Osteoblast (primary cell): ENCODE data around the gene DACH1. TPM values are rescaled to one million over a fixed set of nuclear protein-coding genes. Genes with fewer than 3 reads are reported as not detected.

Source experiments
- DNase-seq: peaks from one replicate; pipeline ENCODE4 v3.0.0; 2011; ENCODE audit warnings: low spot score, mixed read lengths; ENCODE audit not compliant: insufficient read length; ENCODE audit errors: missing footprints
- H2AFZ ChIP-seq: 2 replicates; pipeline ENCODE4 v1.6.0; 2011; ENCODE audit warnings: mild to moderate bottlenecking, low read length
- H3K27ac ChIP-seq: 2 replicates; pipeline ENCODE4 v1.5.1; 2011; ENCODE audit warnings: mild to moderate bottlenecking, low read depth, low read length, moderate library complexity
- H3K27me3 ChIP-seq: 2 replicates; pipeline ENCODE4 v1.6.0; 2012; ENCODE audit warnings: mild to moderate bottlenecking, control low read depth, inconsistent platforms, low read length, moderate library complexity; ENCODE audit not compliant: insufficient read depth
- H3K36me3 ChIP-seq: 2 replicates; pipeline ENCODE4 v1.5.1; 2011; ENCODE audit warnings: mild to moderate bottlenecking, low read length, control low read depth, moderate library complexity; ENCODE audit not compliant: insufficient read depth
- H3K4me1 ChIP-seq: 2 replicates; pipeline ENCODE4 v1.5.1; 2011; ENCODE audit warnings: mild to moderate bottlenecking, low read length, control low read depth, moderate library complexity; ENCODE audit not compliant: insufficient read depth
- H3K4me2 ChIP-seq: 2 replicates; pipeline ENCODE4 v1.6.0; 2011; ENCODE audit warnings: mild to moderate bottlenecking, low read length; ENCODE audit not compliant: insufficient read depth
- H3K4me3 ChIP-seq: fragments of 200-600 bp; sonication (generic); 3 replicates; pipeline ENCODE4 v1.5.1; 2012; ENCODE audit warnings: mild to moderate bottlenecking, low read length, inconsistent platforms; ENCODE audit not compliant: insufficient read depth
- H3K79me2 ChIP-seq: 2 replicates; pipeline ENCODE4 v1.6.0; 2012; ENCODE audit warnings: mild to moderate bottlenecking, low read length, control low read depth, inconsistent platforms; ENCODE audit not compliant: insufficient read depth
- H3K9me3 ChIP-seq: 2 replicates; pipeline ENCODE4 v1.5.1; 2011; ENCODE audit warnings: low read depth, low read length, control low read depth
- H4K20me1 ChIP-seq: 2 replicates; pipeline ENCODE4 v1.6.0; 2012; ENCODE audit warnings: mild to moderate bottlenecking, low read length, control low read depth; ENCODE audit not compliant: insufficient read depth
- CTCF ChIP-seq: IDR thresholded peaks from 2 replicates; pipeline ENCODE4 v1.5.1; 2011; ENCODE audit warnings: mild to moderate bottlenecking, low read depth, low read length, moderate library complexity; ENCODE audit errors: extremely low read depth
- total RNA-seq: library from RNA; depleted of rRNA; stranded (reverse); fragments of >200 nt; gene quantifications from 2 replicates; pipeline ENCODE4 v1.2.3, GENCODE V29; 2012

DACH1 gene
- total RNA-seq, 1 donor = not detected

DNA sequence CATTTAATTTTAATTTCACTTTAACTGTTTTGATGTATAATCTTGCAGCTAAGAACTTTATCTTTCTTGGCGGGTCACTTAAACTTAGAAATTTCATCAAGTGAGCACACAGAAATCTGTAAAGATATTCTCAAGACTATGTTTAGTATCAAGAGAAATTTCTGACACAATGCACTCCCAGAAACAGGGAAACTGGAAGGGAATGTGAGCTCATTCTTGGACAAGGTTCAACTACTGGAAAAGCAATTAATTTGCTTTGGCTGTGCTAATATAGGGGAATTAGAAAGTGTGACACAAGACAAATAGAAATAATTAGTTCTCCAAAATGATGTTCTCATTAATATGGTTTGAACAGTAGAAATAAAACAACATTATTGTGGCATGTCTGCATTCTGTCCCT is 402.3 kb downstream of the DACH1 start:
- DNase-seq = no peak
- Histone ChIP-seq H3K79me2 (no peaks in the 10 kb centered on the region), H3K27ac (no peak overlapping the region), H3K4me3 (no peak overlapping the region), H3K9me3 (no peaks in the 10 kb centered on the region), H4K20me1 (no peaks in the 10 kb centered on the region), H3K4me2 (no peak overlapping the region), H3K27me3 (no peaks in the 10 kb centered on the region), H3K4me1 (no peaks in the 10 kb centered on the region), H2AFZ (no peak overlapping the region), H3K36me3 (no peaks in the 10 kb centered on the region)
- no peak for TF ChIP-seq CTCF

GRCh38 chr13:71461892-71462291 is 405.1 kb downstream of the DACH1 start:
- Histone ChIP-seq H3K4me1 (no peaks in the 10 kb centered on the region), H3K9me3 (no peaks in the 10 kb centered on the region), H3K36me3 (no peaks in the 10 kb centered on the region), H3K4me2 (no peak overlapping the region), H3K79me2 (no peaks in the 10 kb centered on the region), H3K27ac (no peak overlapping the region), H2AFZ (no peak overlapping the region), H3K4me3 (no peak overlapping the region), H3K27me3 (no peaks in the 10 kb centered on the region), H4K20me1 (no peaks in the 10 kb centered on the region)
- no peak for DNase-seq
- no peak for TF ChIP-seq CTCF

GRCh38 chr13:71460211-71460610 is 406.8 kb downstream of the DACH1 start:
- H3K9me3 ChIP-seq = no peaks in the 10 kb centered on the region
- no peak overlapping the region for H3K4me2 ChIP-seq
- no peaks in the 10 kb centered on the region for H3K79me2 ChIP-seq
- TF ChIP-seq CTCF = no peak
- H3K4me3 ChIP-seq = no peak overlapping the region
- H3K27ac ChIP-seq = no peak overlapping the region
- H3K27me3 ChIP-seq = no peaks in the 10 kb centered on the region
- H4K20me1 ChIP-seq = no peaks in the 10 kb centered on the region
- DNase-seq = no peak
- no peaks in the 10 kb centered on the region for H3K36me3 ChIP-seq
- H2AFZ ChIP-seq = no peak overlapping the region
- H3K4me1 ChIP-seq = no peaks in the 10 kb centered on the region

- no peaks in the 10 kb centered on the region for H3K4me1 ChIP-seq
- no peak overlapping the region for H3K27ac ChIP-seq
- H3K27me3 ChIP-seq = no peaks in the 10 kb centered on the region
- no peaks in the 10 kb centered on the region for H3K36me3 ChIP-seq
- no peak overlapping the region for H3K4me3 ChIP-seq
- DNase-seq = no peak
- no peaks in the 10 kb centered on the region for H4K20me1 ChIP-seq
- no peak overlapping the region for H3K4me2 ChIP-seq
- H3K9me3 ChIP-seq = no peaks in the 10 kb centered on the region
- no peak overlapping the region for H2AFZ ChIP-seq
- TF ChIP-seq CTCF = no peak
- H3K79me2 ChIP-seq = no peaks in the 10 kb centered on the region
These were observed 407.3 kb downstream of the DACH1 start for GRCh38 chr13:71459708-71460107.
